Panc1 (cell line): ENCODE results near the gene VPS45. TPM values are rescaled to one million over a fixed set of nuclear protein-coding genes. Genes with fewer than 3 reads are reported as not detected.

Experiments used
- ATAC-seq: fragments of 200-7000 bp; cut with Tn5 transposase; 2 replicates; pipeline ENCODE4 v1.9.1; 2020; ENCODE audit warnings: mild to moderate bottlenecking, moderate library complexity
- BruUV-seq: library from RNA; stranded (reverse); fragments of 400-500 nt; replicated peaks from 2 replicates; lab custom pipeline; 2021; lab: Mats Ljungman, UMichigan
- CTCF ChIA-PET: fragments of 300-600 bp; sonication (Branson Sonifier 250); formaldehyde crosslinking; loops from one replicate; lab custom pipeline; 2022; ENCODE audit warnings: antibody characterized with exemption; lab: Charles Lee
- POLR2A ChIA-PET: fragments of 300-600 bp; sonication (Branson Sonifier 250); formaldehyde crosslinking; loops from one replicate; lab custom pipeline; 2022; ENCODE audit warnings: antibody characterized with exemption; lab: Charles Lee
- DNase-seq: peaks from one replicate; pipeline ENCODE4 v3.0.0-alpha.2; 2010; ENCODE audit warnings: low read depth, low spot score
- H3K27ac ChIP-seq: 2 replicates; pipeline ENCODE4 v1.5.1; 2011; ENCODE audit warnings: mild to moderate bottlenecking, low read length, inconsistent platforms
- H3K27me3 ChIP-seq: fragments of 200-500 bp; sonication (Bioruptor generic); 2 replicates; pipeline ENCODE4 v1.6.0; 2014; ENCODE audit warnings: low read length, inconsistent platforms; ENCODE audit not compliant: control insufficient read depth, insufficient read depth
- H3K36me3 ChIP-seq: fragments of 200-500 bp; sonication (Bioruptor generic); 2 replicates; pipeline ENCODE4 v1.5.1; 2014; ENCODE audit warnings: inconsistent platforms, mild to moderate bottlenecking, low read length, moderate library complexity; ENCODE audit not compliant: control insufficient read depth, insufficient read depth
- H3K4me1 ChIP-seq: 2 replicates; pipeline ENCODE4 v1.5.1; 2011; ENCODE audit warnings: inconsistent platforms, mild to moderate bottlenecking, low read length, moderate library complexity; ENCODE audit not compliant: control insufficient read depth, insufficient read depth
- H3K4me3 ChIP-seq, 2 experiments: 2 replicates each; pipeline ENCODE4 v1.5.1; 2011 to 2012; ENCODE audit warnings: low read depth in 2 of 2, low read length in 2 of 2, mild to moderate bottlenecking in 2 of 2, inconsistent platforms in 1 of 2, moderate library complexity in 1 of 2
- H3K9me3 ChIP-seq: fragments of 200-500 bp; sonication (Bioruptor generic); 2 replicates; pipeline ENCODE4 v1.5.1; 2014; ENCODE audit warnings: low read depth, mild to moderate bottlenecking, inconsistent platforms, low read length, moderate library complexity; ENCODE audit not compliant: control insufficient read depth, insufficient read depth
- REST ChIP-seq, 2 experiments: IDR thresholded peaks; 2 replicates each; pipeline ENCODE4 v1.6.1; 2011 to 2012; ENCODE audit warnings: low read depth in 2 of 2, control low read depth in 1 of 2, low read length in 1 of 2, mild to moderate bottlenecking in 1 of 2, moderate library complexity in 1 of 2; ENCODE audit not compliant: insufficient read depth in 1 of 2
- SIN3A ChIP-seq: IDR thresholded peaks from 2 replicates; pipeline ENCODE4 v1.6.1; 2012; ENCODE audit warnings: low read depth, mild to moderate bottlenecking, low read length, moderate library complexity, borderline replicate concordance; ENCODE audit not compliant: insufficient read depth
- TCF7L2 ChIP-seq: IDR thresholded peaks from 2 replicates; pipeline ENCODE4 v1.6.1; 2011; ENCODE audit warnings: mild to moderate bottlenecking, low read depth, low read length, inconsistent platforms
- in situ Hi-C: cut with HindIII; loops from 2 replicates; pipeline ENCODE4 v1.10.0; 2016; ENCODE audit warnings: low sequenced_read_pairs, low pct_unique_long_range_greater_than_20kb
- intact Hi-C: fragments of 100-400 bp; cut with micrococcal nuclease; formaldehyde crosslinking; loops from one replicate; pipeline ENCODE4 v1.10.0; 2022; ENCODE audit not compliant: unreplicated experiment
- total RNA-seq: library from RNA; stranded (reverse); gene quantifications from one replicate; pipeline ENCODE4 v1.2.1, GENCODE V29; 2021; ENCODE audit not compliant: unreplicated experiment
- TF ChIP-seq, protein P1 (sequence below): fragments of 450-650 bp; IDR thresholded peaks from 2 replicates; pipeline ENCODE4 v1.5.1; 2017; ENCODE audit warnings: mild to moderate bottlenecking

The VPS45 gene
- total RNA-seq, 1 experiment from 2014 or later: 24.9 TPM

GRCh38 chr1:150160964-150161621 lies 93.5 kb downstream of the VPS45 start:
- ChIA-PET CTCF (interaction anchor here (0.5 to 0.6 kb wide), 3 partner anchors 21 to 87 kb away, joined by 3 to 10 read pairs (median 3); no protein-coding TSS in a partner anchor), POLR2A (no interaction called here)
- ATAC-seq: no peak

DNA sequence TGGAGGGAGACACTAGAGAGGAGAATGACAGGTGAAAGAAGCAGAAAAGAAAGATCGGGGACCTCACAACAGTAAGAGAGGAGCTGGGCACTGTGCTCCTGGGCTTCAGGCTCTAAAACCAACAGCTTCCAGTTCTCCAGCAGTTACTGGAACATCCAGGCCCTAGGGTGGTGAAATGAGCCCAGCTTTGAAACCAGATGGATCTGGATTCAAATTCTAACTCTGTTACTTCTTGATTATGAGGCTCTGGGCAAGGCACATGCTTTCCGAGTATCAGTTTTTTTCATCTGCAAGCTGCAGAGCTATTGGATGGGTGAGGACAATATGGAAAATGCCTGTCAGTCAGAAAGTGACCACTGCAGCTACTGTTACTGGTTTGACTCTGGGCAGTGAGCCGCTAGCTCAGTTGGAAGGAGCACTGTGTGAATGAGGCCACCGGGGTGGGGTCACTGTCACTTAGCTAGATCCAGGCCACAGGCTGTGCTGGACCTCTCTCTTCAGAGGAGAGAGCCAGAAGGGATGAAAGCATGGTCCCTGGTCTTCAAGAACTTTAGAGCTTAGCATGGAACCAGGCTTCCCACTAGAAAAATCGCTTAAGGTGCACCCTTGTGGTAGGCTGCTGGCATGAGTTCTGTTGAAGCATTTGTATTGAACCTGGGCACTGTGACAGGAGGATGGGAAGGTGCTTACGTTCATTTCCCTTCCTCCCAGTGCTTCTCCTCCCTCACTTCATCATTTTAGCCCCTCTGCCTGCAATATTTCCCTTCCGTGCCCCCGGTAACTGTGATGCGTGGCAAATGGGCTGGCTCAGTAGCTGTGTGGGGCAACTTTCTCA lies 94.4 kb downstream of the VPS45 start:
- peak; percentile 59; the same call in 1 of the 2 replicates for ATAC-seq
- no peaks in the 10 kb centered on the region for H3K27me3 ChIP-seq

More at GRCh38 chr1:150160964-150161621, 93.5 kb downstream of the VPS45 start:
- DNase-seq: no peak
- BruUV-seq: no TSS peak
- no peaks in the 10 kb centered on the region for H3K4me1 ChIP-seq
- no peaks in the 10 kb centered on the region for H3K36me3 ChIP-seq
- H3K27ac ChIP-seq: no peak overlapping the region
- no peaks in the 10 kb centered on the region for H3K9me3 ChIP-seq
- intact Hi-C loops: no loop called here
- H3K4me3 ChIP-seq: no peak overlapping the region
- TF ChIP-seq, protein P1, sequence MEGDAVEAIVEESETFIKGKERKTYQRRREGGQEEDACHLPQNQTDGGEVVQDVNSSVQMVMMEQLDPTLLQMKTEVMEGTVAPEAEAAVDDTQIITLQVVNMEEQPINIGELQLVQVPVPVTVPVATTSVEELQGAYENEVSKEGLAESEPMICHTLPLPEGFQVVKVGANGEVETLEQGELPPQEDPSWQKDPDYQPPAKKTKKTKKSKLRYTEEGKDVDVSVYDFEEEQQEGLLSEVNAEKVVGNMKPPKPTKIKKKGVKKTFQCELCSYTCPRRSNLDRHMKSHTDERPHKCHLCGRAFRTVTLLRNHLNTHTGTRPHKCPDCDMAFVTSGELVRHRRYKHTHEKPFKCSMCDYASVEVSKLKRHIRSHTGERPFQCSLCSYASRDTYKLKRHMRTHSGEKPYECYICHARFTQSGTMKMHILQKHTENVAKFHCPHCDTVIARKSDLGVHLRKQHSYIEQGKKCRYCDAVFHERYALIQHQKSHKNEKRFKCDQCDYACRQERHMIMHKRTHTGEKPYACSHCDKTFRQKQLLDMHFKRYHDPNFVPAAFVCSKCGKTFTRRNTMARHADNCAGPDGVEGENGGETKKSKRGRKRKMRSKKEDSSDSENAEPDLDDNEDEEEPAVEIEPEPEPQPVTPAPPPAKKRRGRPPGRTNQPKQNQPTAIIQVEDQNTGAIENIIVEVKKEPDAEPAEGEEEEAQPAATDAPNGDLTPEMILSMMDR: 0 out of 2 replicates have a peak, but pooled peaks have one; percentile 13
- TF ChIP-seq TCF7L2: no peak
- no peaks in the 10 kb centered on the region for H3K27me3 ChIP-seq
- in situ Hi-C loops: no loop called here

More for the DNA sequence above, 94.4 kb downstream of the VPS45 start:
- intact Hi-C loops: no loop called here
- no peaks in the 10 kb centered on the region for H3K36me3 ChIP-seq
- no TSS peak for BruUV-seq
- no peaks in the 10 kb centered on the region for H3K9me3 ChIP-seq
- no peak for TF ChIP-seq SIN3A
- no peak for TF ChIP-seq REST (IDR thresholded peaks at IDR 0.05; ENCODE audit: insufficient read depth in 1 of 2, low read depth in 2 of 2, low read length in 1 of 2)
- CTCF ChIA-PET: interaction anchor here (0.5 to 1.3 kb wide), 2 partner anchors 20 to 89 kb away, joined by 3 read pairs; no protein-coding TSS in a partner anchor
- POLR2A ChIA-PET: no interaction called here
- no peak overlapping the region for H3K27ac ChIP-seq
- H3K4me1 ChIP-seq: no peaks in the 10 kb centered on the region
- no peak overlapping the region for H3K4me3 ChIP-seq
- no peak for DNase-seq
- in situ Hi-C loops: no loop called here
